ENCODE measurements around the gene BDNF. TPM values are rescaled to one million over a fixed set of nuclear protein-coding genes. Genes with fewer than 3 reads are reported as not detected.

The BDNF gene
- polyA plus RNA-seq, 3 donors, result 1.5 to 1.9 (median 1.7) TPM

DNA sequence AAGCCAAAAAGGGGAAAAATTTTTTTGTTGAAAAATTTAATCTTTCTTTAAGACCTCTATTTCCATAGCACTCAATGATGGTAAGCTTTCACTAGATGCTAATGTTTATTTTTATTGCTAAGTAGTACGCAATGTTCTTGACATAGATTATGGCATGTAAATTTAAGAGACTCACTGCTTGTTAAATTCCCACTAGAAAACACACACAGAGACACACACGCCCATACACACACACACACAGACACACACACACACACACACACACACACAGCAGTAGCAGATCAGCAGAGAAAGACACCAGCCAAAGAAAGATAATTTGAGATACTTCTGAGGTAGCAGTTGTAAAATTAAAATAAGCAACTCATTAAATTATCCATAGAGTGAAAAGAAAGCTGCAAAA is 16.0 kb upstream of the BDNF start:
- DNase-seq, result no peak

- no peak for DNase-seq
Observed at GRCh38 chr11:27711725-27712124, 11.5 kb upstream of the BDNF start.

GRCh38 chr11:27710536-27710935 is 10.3 kb upstream of the BDNF start:
- DNase-seq, result no peak

- no peak for DNase-seq
Observed at GRCh38 chr11:27707676-27708075, 7.4 kb upstream of the BDNF start.

DNA sequence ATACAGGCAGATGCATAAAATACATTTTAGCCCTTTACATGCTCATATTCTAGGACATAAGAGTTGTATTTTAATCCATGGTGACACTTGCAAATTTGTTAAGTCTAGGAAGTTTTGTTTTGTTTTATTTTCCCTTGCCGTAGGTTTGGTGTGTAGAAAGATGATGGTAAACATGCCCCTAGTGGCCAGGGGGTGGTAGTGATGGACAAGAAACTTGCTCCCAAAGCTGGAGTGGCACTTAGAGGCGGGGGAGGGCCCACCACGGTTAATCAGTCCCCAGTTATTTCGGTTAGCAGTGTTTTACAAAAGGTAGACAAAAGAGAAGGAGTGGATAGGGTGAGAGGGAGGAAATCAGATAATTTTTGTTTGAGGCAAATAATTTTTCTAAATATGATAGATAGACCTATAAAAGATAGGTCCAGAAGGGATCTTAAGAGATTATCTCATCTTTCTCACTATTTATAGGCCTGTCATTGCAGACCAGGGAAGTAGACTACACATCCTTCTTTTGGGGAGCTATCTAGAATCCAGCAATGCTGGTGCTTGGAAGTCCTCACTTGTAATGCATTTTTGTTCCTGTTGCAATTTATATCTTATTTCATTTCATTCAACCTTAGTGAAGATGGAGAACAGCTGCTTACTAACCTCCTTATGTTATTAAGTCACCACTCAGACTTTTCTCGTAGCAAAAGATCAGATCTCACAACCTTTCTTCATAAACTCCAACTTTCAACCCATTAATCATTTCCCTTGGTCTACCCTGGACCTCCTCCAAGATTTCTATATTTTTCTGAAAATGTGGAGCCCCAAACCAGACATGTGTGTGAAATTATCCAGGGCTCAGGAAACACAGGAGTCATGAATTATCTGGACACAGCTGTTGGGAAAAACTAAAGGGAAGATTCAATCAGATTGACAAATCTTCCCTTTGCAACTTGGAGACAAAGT is 5.9 kb upstream of the BDNF start:
- DNase-seq, result no peak

DNA sequence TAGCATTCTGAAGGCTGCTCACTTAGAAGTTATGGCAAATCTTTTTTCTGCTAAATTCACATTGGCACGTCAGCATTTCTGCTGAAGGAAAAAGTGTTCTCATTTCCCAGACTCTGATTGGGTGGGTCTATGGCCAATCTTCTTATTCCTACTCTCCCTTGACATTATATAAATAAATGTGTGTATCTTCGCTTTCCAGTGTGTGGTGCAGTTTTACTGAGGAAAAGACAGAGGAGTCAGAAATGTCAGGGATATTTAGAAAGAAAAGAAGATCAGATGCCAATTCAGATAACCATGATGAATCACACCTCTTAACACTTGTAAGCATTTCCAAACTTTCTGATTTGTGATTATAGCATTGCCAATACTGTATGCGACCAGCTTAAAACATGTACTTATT is 3.2 kb upstream of the BDNF start:
- no peak for DNase-seq

- DNase-seq, result no peak
Observed at GRCh38 chr11:27702811-27703210, 2.6 kb upstream of the BDNF start.

GRCh38 chr11:27701355-27702105 is 1.3 kb upstream of the BDNF start:
- DNase-seq, result no peak

DNA sequence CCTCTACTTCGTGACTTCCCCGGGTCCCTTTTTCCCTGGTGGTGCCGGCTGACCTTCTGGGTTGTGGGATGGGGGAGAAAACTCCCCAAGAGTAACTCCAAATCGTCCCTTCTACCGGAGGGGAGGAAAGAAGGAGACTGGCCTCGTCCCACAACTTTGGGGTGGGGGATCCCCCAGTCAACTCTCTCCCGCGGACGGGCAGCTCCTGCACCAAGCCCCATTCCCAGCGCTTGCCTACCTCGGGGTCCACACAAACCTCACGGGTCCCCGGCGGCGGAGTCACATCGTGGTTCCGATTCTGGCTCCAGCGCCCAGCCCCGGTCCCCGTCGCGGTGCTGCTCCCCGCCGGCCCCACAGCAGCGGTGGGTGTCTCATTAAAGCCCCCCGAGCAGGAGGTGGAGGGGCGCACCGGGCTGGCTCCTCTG is 317 bp downstream of the BDNF start:
- DNase-seq, result no peak

DNA sequence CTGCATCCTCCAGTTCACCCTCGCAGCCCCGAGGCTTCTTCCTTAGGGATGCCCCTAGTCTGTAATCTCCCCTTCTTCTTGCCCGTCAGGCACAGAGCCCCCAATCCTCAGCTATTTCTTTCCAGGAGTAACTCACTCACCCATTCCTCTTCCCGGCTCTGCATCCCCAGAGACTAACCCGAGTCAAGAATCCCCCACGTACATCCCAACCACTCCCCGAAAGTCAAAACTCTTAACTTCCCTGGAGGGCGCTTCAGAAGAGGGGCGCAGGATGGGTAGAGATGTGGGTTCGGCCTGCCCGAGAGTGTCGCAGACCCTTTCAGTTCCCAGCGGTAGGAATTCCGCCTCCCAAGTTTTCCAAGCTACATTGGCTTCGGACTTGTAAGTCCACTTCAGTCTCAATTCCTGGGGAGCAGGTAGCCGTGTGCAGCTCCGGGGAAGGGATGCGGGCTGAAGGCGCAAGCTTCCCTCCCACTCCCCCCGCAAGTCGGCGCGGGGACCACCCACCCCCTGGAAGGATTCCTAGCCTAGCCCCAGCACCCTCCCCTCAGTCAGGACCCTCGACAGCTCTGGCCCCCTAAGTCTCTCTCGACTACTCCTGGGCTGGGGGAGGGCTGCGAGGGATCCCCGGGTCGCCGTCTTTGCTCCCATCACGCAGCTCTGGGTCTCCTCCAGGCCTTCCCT is 871 bp downstream of the BDNF start:
- DNase-seq, result no peak

DNA sequence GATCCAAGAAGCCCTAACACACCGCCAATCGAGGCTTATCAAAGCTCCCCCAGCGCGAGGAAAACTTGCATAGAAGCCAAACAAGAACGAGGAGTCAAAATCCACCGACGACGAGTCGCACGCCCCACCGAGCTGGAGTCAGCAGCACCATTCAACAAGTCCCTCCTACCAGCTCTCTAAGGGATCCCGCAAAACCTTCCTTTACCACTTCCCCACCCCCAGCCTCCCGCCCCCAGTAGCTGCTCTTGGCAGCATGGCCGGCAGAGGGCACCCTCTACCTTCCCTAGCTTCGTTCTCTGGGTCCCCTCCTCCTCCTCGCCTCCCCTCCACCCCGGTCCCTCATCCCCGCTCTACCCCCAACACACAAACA is 1.4 kb downstream of the BDNF start:
- DNase-seq, result peak; percentile 81

DNA sequence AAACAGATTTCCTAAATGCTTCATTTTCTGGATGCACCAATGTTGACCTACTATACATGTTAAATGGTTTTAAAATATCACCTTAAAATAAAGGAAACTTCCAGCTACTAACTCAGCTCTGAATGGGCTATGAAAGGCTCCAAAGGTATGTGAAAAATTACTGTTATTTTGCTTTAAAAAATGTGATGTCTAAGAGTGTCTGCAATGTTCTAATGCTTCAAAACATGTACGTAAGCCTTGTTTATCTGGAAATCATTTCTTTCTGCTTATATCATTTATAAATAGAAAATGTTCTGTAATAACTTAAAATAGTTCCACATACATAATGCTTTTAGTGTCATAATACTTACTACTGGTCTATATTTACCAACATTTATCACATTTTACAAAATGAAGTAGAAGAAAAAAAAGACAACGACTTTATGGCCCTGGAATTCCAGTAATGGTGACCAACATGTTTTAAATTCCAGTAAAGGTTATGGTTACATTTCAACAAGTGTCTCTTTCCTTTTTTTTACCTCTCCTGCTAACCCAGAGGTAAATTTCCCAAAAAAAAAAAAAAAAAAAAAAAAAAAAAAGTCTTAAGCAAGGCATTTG is 2.5 kb downstream of the BDNF start:
- no peak for DNase-seq

DNA sequence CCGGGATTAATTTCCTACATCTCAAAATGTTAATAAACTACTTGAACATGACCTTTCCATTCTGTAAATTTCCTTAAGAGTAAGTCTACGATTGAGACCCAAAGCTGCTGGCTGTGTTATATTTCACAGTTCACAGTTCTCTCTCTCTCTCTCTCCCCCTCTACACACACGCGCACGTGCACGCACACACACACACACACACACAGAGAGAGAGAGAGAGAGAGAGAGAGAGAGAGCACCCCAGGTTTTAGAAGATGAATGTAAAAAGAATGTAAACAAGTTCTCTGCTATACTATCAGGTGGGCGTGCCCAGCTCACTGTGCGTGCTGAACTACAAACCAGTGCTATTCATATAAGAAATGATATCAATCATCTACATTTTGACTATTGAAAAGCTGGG is 3.3 kb downstream of the BDNF start:
- no peak for DNase-seq

DNA sequence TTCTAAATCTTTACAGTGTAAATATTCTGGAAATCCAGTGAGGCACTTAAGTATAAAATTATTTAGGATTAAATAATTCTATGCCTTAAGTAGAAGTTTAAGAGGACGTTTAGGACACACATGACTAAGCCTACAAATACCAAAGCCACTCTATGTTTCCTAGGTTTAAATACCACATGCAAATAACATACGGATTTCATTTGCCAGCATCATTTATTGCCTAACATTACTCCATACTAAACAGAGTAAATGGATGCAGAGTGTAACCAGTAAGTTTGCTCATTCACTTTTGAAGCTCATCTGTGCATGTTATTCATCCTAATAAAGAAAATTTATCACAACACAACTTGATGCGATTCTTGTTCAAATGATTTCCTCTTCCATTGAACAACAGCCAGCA is 4.1 kb downstream of the BDNF start:
- DNase-seq, result no peak

- DNase-seq, result no peak
Observed at GRCh38 chr11:27694992-27695391, 5.3 kb downstream of the BDNF start.

DNA sequence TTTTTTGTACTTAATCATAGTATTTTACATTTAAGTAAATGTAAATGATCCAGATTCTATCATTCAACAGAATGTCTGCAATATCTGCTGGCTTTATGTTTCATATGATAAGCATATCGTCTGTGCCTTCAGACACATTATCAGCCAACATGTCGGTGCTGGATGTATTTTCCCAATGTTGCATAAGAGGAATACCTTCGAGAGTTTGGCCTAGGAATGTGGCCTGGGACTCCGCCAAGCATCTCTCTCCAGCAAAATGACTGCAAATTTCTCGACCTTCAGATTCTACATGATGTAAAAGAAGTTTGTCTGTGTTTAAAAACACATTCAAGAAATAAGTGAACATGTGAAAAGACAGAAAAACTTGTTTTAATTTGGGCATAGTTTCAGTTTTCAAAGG is 6.9 kb downstream of the BDNF start:
- no peak for DNase-seq

- DNase-seq, result no peak
Observed at GRCh38 chr11:27692781-27693180, 7.5 kb downstream of the BDNF start.

GRCh38 chr11:27688076-27688475 is 12.2 kb downstream of the BDNF start:
- no peak for DNase-seq

DNA sequence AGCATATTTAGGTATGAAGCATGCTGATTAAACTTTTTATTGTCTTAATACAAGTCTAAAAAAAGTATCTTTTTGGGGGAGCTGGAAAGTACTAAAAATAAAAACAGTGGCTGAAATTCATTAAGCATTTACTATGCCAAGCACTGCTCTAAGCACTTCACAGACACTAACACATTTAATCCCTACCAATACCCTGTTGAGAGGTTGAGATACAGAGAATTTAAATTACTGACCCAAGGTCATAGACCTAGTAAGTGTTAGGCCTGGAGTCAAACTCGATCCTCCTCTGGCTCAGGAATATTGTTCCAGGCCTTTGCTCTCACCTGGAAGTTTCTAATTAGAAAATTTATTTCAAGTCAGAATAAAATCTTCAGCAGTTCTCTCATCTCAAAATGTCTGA is 18.6 kb downstream of the BDNF start:
- DNase-seq, result no peak

- DNase-seq, result no peak
Observed at GRCh38 chr11:27679136-27680015, 20.9 kb downstream of the BDNF start.

DNA sequence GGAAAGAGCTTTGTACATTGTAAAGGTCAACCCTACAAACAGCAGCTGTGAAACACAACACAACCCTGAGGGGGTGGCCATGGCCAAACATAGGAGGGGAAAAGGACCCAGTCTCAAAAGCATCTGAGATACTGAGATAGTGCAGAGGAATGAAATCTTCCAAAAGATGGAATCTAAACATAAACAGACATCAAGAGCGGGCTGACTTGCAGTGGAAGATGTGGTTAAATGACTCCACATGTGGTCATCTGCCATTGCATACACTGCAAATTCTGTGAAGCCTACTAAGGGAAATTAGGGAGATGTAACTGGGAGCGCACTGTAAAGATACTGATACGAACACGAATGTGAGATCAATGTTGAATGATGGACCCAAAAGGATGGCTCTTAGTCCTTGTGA is 22.0 kb downstream of the BDNF start:
- no peak for DNase-seq

Measured in renal pelvis (tissue), 4 donors.